Measurements from ENCODE around the gene PCK1. TPM values are rescaled to one million over a fixed set of nuclear protein-coding genes. Genes with fewer than 3 reads are reported as not detected.

The PCK1 gene
- total and polyA plus RNA-seq, 2 of the 13 experiments (the other 11 are each of a cell fraction or from before 2014, with no cell fraction given): 6.5 to 12.6 TPM

DNA sequence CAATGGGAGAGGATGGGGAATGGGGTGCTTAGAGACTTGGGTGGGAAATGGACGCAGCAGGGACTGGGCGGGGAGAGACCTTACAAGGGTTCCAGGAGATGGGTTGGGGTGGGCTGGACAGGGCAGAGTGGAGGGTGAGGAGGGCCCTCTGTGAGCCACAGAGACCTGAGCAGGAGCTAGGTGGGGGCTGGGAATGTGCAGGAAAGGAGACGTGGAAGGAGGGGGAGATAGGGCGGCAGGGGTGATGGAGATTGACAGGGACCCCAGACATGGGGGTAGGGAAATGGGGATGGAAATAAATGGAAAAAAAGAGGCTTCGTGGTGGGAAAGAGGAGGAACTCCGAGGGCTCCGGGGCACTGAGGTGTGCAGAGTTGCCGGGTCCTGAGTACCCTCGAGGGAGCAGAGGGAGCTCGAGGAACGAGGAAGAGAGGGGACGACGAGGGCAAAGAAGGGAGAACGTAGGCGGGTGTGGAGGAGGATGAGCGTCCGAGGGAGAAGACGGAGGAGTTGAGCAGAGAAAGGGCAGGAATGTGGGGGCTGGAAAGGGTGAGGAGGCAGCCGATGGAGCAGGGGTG lies 33.9 kb upstream of the PCK1 start (continued):
- TF ChIP-seq MEIS1 (CRISPR knock-in tag; IDR thresholded peaks at IDR 0.05; ENCODE audit: borderline replicate concordance) (0 out of 2 replicates have a peak, but pooled peaks have one; percentile 58), ZNF724P (CRISPR knock-in tag; IDR thresholded peaks at IDR 0.05; ENCODE audit: borderline replicate concordance) (no peak), HIVEP1 (CRISPR knock-in tag; IDR thresholded peaks at IDR 0.05) (0 out of 2 replicates have a peak, but pooled peaks have one; percentile 16), MTA1 (CRISPR knock-in tag; IDR thresholded peaks at IDR 0.05; ENCODE audit: borderline replicate concordance) (peak; percentile 65; the same call in 1 of the 2 replicates), ZNF274 (CRISPR knock-in tag; IDR thresholded peaks at IDR 0.05) (peak; percentile 75; the same call in 1 of the 2 replicates), GPN1 (CRISPR knock-in tag; IDR thresholded peaks at IDR 0.05; ENCODE audit: borderline replicate concordance) (no peak), ZMYM3 (CRISPR knock-in tag; IDR thresholded peaks at IDR 0.05) (peak; percentile 42; the same call in 1 of the 2 replicates), NKX3-1 (CRISPR knock-in tag; IDR thresholded peaks at IDR 0.05) (no peak), RAD51 (IDR thresholded peaks at IDR 0.05; ENCODE audit: borderline replicate concordance) (no peak), ZSCAN25 (CRISPR knock-in tag; IDR thresholded peaks at IDR 0.05) (peak; percentile 52; the same call in 1 of the 2 replicates), ZFX (CRISPR knock-in tag; IDR thresholded peaks at IDR 0.05; ENCODE audit: low read depth) (0 out of 2 replicates have a peak, but pooled peaks have one; percentile 12)
- TF ChIP-seq, protein P1, sequence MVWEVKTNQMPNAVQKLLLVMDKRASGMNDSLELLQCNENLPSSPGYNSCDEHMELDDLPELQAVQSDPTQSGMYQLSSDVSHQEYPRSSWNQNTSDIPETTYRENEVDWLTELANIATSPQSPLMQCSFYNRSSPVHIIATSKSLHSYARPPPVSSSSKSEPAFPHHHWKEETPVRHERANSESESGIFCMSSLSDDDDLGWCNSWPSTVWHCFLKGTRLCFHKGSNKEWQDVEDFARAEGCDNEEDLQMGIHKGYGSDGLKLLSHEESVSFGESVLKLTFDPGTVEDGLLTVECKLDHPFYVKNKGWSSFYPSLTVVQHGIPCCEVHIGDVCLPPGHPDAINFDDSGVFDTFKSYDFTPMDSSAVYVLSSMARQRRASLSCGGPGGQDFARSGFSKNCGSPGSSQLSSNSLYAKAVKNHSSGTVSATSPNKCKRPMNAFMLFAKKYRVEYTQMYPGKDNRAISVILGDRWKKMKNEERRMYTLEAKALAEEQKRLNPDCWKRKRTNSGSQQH (CRISPR knock-in tag; IDR thresholded peaks at IDR 0.05; ENCODE audit: low read depth): peak; percentile 17; the same call in 1 of the 2 replicates
- TF ChIP-seq, protein P2, sequence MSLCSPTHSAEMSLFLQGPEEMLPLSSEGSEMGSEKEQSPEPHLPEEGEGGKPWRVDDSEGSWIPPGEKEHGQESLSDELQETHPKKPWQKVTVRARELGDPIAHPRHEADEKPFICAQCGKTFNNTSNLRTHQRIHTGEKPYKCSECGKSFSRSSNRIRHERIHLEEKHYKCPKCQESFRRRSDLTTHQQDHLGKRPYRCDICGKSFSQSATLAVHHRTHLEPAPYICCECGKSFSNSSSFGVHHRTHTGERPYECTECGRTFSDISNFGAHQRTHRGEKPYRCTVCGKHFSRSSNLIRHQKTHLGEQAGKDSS (CRISPR knock-in tag; IDR thresholded peaks at IDR 0.05; ENCODE audit: borderline replicate concordance, low read depth): no peak
